Measurements from ENCODE around the gene METTL21C.

METTL21C gene

DNA sequence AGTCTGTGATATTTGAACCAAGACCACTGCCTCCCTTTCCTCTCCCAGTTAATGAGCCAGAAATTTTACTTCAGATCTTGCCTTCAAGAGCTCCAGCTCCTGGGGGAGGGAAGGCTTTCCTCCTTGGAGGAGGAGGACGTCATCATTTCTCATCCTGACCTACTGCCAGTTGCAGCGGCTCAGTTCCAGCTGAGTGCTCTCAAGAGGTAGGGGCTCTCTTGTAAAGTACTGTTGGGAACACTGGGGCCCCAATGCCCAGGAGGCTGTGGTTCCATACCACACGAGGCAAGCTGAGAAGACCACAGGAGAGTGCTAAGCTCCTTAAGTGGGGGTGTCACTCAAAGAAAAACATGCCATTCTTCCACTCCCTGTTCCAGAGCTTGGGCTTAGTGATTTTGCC lies 36.2 kb downstream of the METTL21C start:
- WGBS: 90% methylated on average over 3 of the region's 3 CpGs
- Histone ChIP-seq H3K36me3 (ENCODE audit: insufficient read depth, low read length) (peaks cover 88% of the 10 kb centered on the region), H3K9me3 (ENCODE audit: insufficient read depth, low read depth, low read length) (no peaks in the 10 kb centered on the region), H3K4me1 (ENCODE audit: insufficient read depth, low read length) (no peaks in the 10 kb centered on the region), H3K27ac (ENCODE audit: low read depth, low read length) (no peak overlapping the region), H3K9ac (ENCODE audit: low read depth, low read length) (no peak overlapping the region), H3K4me3 (ENCODE audit: low read length) (no peak overlapping the region), H3K27me3 (ENCODE audit: insufficient read depth, low read length) (no peaks in the 10 kb centered on the region)

- Histone ChIP-seq H3K9ac (ENCODE audit: low read depth, low read length) (no peak overlapping the region), H3K4me1 (ENCODE audit: insufficient read depth, low read length) (no peaks in the 10 kb centered on the region), H3K4me3 (ENCODE audit: low read length) (no peak overlapping the region), H3K9me3 (ENCODE audit: insufficient read depth, low read depth, low read length) (no peaks in the 10 kb centered on the region), H3K27me3 (ENCODE audit: insufficient read depth, low read length) (no peaks in the 10 kb centered on the region), H3K36me3 (ENCODE audit: insufficient read depth, low read length) (peaks cover 91% of the 10 kb centered on the region), H3K27ac (ENCODE audit: low read depth, low read length) (no peak overlapping the region)
- no CpG with 5 or more reads among the region's 6 CpGs for WGBS
These were observed 37.2 kb downstream of the METTL21C start for GRCh38 chr13:102657630-102658029.

DNA sequence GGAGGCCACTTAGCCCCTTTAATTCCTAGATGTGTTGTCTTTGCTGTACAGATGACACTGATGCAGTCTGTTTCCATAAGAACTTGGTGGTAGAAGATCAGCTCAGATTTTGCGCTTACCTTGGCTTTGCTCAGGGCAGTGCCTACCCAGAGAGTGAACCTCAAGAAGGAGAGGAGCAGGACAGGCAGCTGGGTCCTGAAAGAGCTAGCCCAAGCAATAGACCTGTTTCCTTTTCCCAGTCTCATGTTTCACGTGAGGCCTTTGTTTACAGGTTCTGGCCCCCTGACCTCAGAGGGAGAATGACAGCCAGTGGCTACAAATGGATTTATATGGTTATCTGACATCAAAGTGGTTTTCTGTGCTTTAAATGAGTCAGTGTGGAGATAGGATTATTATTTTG lies 40.1 kb downstream of the METTL21C start:
- 45% methylated on average over 2 of the region's 2 CpGs for WGBS
- Histone ChIP-seq H3K9me3 (ENCODE audit: insufficient read depth, low read depth, low read length) (no peaks in the 10 kb centered on the region), H3K27me3 (ENCODE audit: insufficient read depth, low read length) (no peaks in the 10 kb centered on the region), H3K4me1 (ENCODE audit: insufficient read depth, low read length) (no peaks in the 10 kb centered on the region), H3K9ac (ENCODE audit: low read depth, low read length) (no peak overlapping the region), H3K27ac (ENCODE audit: low read depth, low read length) (no peak overlapping the region), H3K36me3 (ENCODE audit: insufficient read depth, low read length) (peaks cover 91% of the 10 kb centered on the region), H3K4me3 (ENCODE audit: low read length) (no peak overlapping the region)

DNA sequence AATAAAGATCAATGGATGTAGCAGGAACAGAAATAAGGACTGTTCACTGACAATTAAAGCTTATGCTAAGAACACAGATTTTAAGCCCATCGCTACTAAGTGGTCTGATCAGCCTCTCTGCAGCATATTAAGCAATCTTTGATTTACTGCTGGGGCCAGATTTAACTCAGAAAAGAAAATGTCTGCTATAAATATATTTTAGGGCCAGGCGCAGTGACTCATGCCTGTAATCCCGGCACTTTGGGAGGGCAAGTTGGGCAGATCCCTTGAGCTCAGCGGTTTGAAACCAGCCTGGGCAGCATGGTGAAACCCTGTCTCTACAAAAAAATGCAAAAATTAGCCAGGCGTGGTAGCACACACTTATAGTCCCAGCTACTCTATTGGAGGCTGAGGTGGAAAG lies 43.0 kb downstream of the METTL21C start:
- H3K27ac ChIP-seq (ENCODE audit: low read depth, low read length): no peak overlapping the region
- no peaks in the 10 kb centered on the region for H3K27me3 ChIP-seq (ENCODE audit: insufficient read depth, low read length)
- H3K9ac ChIP-seq (ENCODE audit: low read depth, low read length): no peak overlapping the region
- no peaks in the 10 kb centered on the region for H3K4me1 ChIP-seq (ENCODE audit: insufficient read depth, low read length)
- H3K9me3 ChIP-seq (ENCODE audit: insufficient read depth, low read depth, low read length): no peaks in the 10 kb centered on the region
- no peak overlapping the region for H3K4me3 ChIP-seq (ENCODE audit: low read length)
- peaks cover 91% of the 10 kb centered on the region for H3K36me3 ChIP-seq (ENCODE audit: insufficient read depth, low read length)
- 94% methylated on average over 5 of the region's 5 CpGs for whole genome bisulfite sequencing

DNA sequence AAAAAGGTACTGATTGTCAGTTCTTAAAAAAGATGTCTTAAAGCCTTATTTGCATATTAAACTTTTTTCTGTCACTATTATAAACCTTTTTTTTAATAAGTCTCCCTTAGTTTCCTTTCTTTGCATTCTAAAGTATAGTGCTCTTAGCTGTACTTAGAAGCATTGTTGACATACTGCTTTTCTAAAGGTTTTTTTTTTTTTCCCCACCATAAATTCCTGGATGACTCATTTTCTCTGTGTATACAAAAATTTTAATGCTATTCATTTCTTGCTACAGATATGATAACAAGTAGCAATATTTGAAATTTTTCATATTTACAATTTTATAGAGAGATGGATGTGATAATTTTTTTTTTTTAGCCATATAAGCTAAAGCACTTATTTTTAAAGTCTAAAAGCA lies 43.5 kb downstream of the METTL21C start:
- H3K4me3 ChIP-seq (ENCODE audit: low read length): no peak overlapping the region
- no peaks in the 10 kb centered on the region for H3K9me3 ChIP-seq (ENCODE audit: insufficient read depth, low read depth, low read length)
- peaks cover 91% of the 10 kb centered on the region for H3K36me3 ChIP-seq (ENCODE audit: insufficient read depth, low read length)
- H3K27ac ChIP-seq (ENCODE audit: low read depth, low read length): no peak overlapping the region
- H3K4me1 ChIP-seq (ENCODE audit: insufficient read depth, low read length): no peaks in the 10 kb centered on the region
- no peak overlapping the region for H3K9ac ChIP-seq (ENCODE audit: low read depth, low read length)
- no peaks in the 10 kb centered on the region for H3K27me3 ChIP-seq (ENCODE audit: insufficient read depth, low read length)

GRCh38 chr13:102650444-102650843 lies 44.4 kb downstream of the METTL21C start:
- no peak overlapping the region for H3K27ac ChIP-seq (ENCODE audit: low read depth, low read length)
- H3K9ac ChIP-seq (ENCODE audit: low read depth, low read length): no peak overlapping the region
- no peaks in the 10 kb centered on the region for H3K27me3 ChIP-seq (ENCODE audit: insufficient read depth, low read length)
- 96% methylated on average over 2 of the region's 3 CpGs for whole genome bisulfite sequencing
- no peaks in the 10 kb centered on the region for H3K9me3 ChIP-seq (ENCODE audit: insufficient read depth, low read depth, low read length)
- no peak overlapping the region for H3K4me3 ChIP-seq (ENCODE audit: low read length)
- H3K4me1 ChIP-seq (ENCODE audit: insufficient read depth, low read length): no peaks in the 10 kb centered on the region
- peaks cover 93% of the 10 kb centered on the region for H3K36me3 ChIP-seq (ENCODE audit: insufficient read depth, low read length)

- H3K27ac ChIP-seq (ENCODE audit: low read depth, low read length): no peak overlapping the region
- H3K9ac ChIP-seq (ENCODE audit: low read depth, low read length): no peak overlapping the region
- H3K9me3 ChIP-seq (ENCODE audit: insufficient read depth, low read depth, low read length): no peaks in the 10 kb centered on the region
- H3K4me1 ChIP-seq (ENCODE audit: insufficient read depth, low read length): no peaks in the 10 kb centered on the region
- peaks cover 96% of the 10 kb centered on the region for H3K36me3 ChIP-seq (ENCODE audit: insufficient read depth, low read length)
- WGBS: 92% methylated on average over 3 of the region's 3 CpGs
- H3K27me3 ChIP-seq (ENCODE audit: insufficient read depth, low read length): no peaks in the 10 kb centered on the region
- H3K4me3 ChIP-seq (ENCODE audit: low read length): no peak overlapping the region
These were observed 46.8 kb downstream of the METTL21C start for GRCh38 chr13:102648046-102648445.

GRCh38 chr13:102645701-102646100 lies 49.1 kb downstream of the METTL21C start:
- no peak overlapping the region for H3K27ac ChIP-seq (ENCODE audit: low read depth, low read length)
- no peaks in the 10 kb centered on the region for H3K9me3 ChIP-seq (ENCODE audit: insufficient read depth, low read depth, low read length)
- no peak overlapping the region for H3K9ac ChIP-seq (ENCODE audit: low read depth, low read length)
- WGBS: 83% methylated on average over 1 of the region's 1 CpG
- H3K36me3 ChIP-seq (ENCODE audit: insufficient read depth, low read length): peaks cover 100% of the 10 kb centered on the region
- H3K27me3 ChIP-seq (ENCODE audit: insufficient read depth, low read length): no peaks in the 10 kb centered on the region
- H3K4me3 ChIP-seq (ENCODE audit: low read length): no peak overlapping the region
- no peaks in the 10 kb centered on the region for H3K4me1 ChIP-seq (ENCODE audit: insufficient read depth, low read length)

DNA sequence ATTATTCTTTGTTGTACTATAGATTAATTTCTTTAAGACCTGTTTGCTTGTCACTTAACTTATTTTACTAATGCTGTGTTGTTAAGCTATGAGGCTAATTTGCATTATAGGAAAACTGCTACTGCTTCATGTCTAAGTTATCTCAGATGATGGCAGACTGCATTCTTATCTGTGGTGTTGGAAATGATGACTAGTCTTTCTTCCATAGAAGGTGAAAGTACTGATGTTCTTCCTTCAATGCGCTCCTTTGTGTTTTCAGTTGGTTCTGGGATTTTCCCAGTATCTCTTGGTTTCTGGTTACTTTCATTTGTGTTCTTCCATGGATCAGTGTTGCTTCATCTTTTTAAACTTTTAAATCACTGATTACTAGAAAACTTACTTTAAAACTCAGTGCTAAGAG lies 51.2 kb downstream of the METTL21C start:
- Histone ChIP-seq H3K9ac (ENCODE audit: low read depth, low read length) (no peak overlapping the region), H3K9me3 (ENCODE audit: insufficient read depth, low read depth, low read length) (no peaks in the 10 kb centered on the region), H3K4me1 (ENCODE audit: insufficient read depth, low read length) (no peaks in the 10 kb centered on the region), H3K27ac (ENCODE audit: low read depth, low read length) (no peak overlapping the region), H3K27me3 (ENCODE audit: insufficient read depth, low read length) (no peaks in the 10 kb centered on the region), H3K4me3 (ENCODE audit: low read length) (no peak overlapping the region), H3K36me3 (ENCODE audit: insufficient read depth, low read length) (peaks cover 100% of the 10 kb centered on the region)
- WGBS: 94% methylated on average over 1 of the region's 1 CpG

DNA sequence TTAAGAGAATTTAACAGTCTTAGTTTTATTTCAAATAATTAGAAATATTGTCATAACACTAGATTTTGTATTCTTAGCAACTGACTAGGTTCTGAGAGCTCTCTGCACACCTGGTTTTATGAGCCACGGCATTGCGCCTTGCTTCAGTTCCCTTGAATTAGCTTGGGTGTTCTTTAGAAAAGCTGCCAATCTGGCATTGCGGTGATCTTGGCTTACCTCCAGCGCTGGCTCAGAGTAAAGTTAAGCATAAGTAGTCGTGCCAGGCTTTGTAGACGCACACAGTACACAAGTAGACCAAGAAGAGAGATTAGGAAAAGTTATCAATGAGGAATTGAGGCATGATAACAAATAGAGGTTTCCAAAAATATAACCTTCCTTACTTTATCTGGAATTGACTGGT lies 52.4 kb downstream of the METTL21C start:
- no peak overlapping the region for H3K27ac ChIP-seq (ENCODE audit: low read depth, low read length)
- H3K36me3 ChIP-seq (ENCODE audit: insufficient read depth, low read length): peaks cover 100% of the 10 kb centered on the region
- H3K27me3 ChIP-seq (ENCODE audit: insufficient read depth, low read length): no peaks in the 10 kb centered on the region
- no peaks in the 10 kb centered on the region for H3K9me3 ChIP-seq (ENCODE audit: insufficient read depth, low read depth, low read length)
- H3K4me1 ChIP-seq (ENCODE audit: insufficient read depth, low read length): no peaks in the 10 kb centered on the region
- over 99% methylated on average over 6 of the region's 6 CpGs for WGBS
- no peak overlapping the region for H3K9ac ChIP-seq (ENCODE audit: low read depth, low read length)
- H3K4me3 ChIP-seq (ENCODE audit: low read length): no peak overlapping the region

- Histone ChIP-seq H3K27me3 (ENCODE audit: insufficient read depth, low read length) (no peaks in the 10 kb centered on the region), H3K9me3 (ENCODE audit: insufficient read depth, low read depth, low read length) (no peaks in the 10 kb centered on the region), H3K9ac (ENCODE audit: low read depth, low read length) (no peak overlapping the region), H3K4me3 (ENCODE audit: low read length) (no peak overlapping the region), H3K4me1 (ENCODE audit: insufficient read depth, low read length) (no peaks in the 10 kb centered on the region), H3K27ac (ENCODE audit: low read depth, low read length) (no peak overlapping the region), H3K36me3 (ENCODE audit: insufficient read depth, low read length) (peaks cover 100% of the 10 kb centered on the region)
- WGBS: 46% methylated on average over 4 of the region's 4 CpGs
These were observed 52.8 kb downstream of the METTL21C start for GRCh38 chr13:102642029-102642428.

DNA sequence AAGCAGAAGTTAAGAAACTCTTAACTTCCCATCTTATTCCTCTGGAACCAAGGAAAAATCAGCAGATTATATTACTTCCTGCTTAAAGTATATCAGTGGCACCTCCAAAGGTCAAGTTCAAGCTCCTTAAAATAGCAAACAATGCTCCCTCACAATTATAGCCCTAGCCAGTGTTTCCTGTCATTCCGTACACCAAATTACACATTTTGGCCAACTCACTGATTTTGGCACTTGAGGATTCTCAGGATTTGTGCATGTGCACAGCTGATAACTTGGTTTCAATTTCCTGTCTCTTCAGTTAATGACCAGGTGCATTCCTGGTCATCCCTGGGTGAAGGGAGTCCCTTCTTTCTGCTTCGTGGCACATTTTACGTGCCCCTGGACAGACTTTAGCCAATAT lies 56.1 kb downstream of the METTL21C start:
- no peaks in the 10 kb centered on the region for H3K4me1 ChIP-seq (ENCODE audit: insufficient read depth, low read length)

More for the DNA sequence above, 56.1 kb downstream of the METTL21C start:
- no peak overlapping the region for H3K9ac ChIP-seq (ENCODE audit: low read depth, low read length)
- H3K27ac ChIP-seq (ENCODE audit: low read depth, low read length): no peak overlapping the region
- H3K36me3 ChIP-seq (ENCODE audit: insufficient read depth, low read length): peaks cover 100% of the 10 kb centered on the region
- H3K27me3 ChIP-seq (ENCODE audit: insufficient read depth, low read length): no peaks in the 10 kb centered on the region
- no peaks in the 10 kb centered on the region for H3K9me3 ChIP-seq (ENCODE audit: insufficient read depth, low read depth, low read length)
- no peak overlapping the region for H3K4me3 ChIP-seq (ENCODE audit: low read length)
- WGBS: 91% methylated on average over 3 of the region's 3 CpGs
